Astrocyte (in vitro differentiated cells and primary cell): ENCODE measurements around the gene KIF21A. TPM values are rescaled to one million over a fixed set of nuclear protein-coding genes. Genes with fewer than 3 reads are reported as not detected.

Source experiments
- DNase-seq: peaks from one replicate; pipeline ENCODE4 v3.0.0-alpha.2; 2010; ENCODE audit warnings: low read depth
- FAIRE-seq: peaks from 2 replicates; lab custom pipeline; 2011; peaks lifted over from hg19 to GRCh38; lab: Jason Lieb, UNC
- H2AFZ ChIP-seq: 2 replicates; pipeline ENCODE4 v1.6.0; 2012; ENCODE audit warnings: low read depth, low read length, inconsistent platforms
- H3K27ac ChIP-seq: 2 replicates; pipeline ENCODE4 v1.5.1; 2011; ENCODE audit warnings: low read depth, low read length, inconsistent platforms
- H3K27me3 ChIP-seq: 2 replicates; pipeline ENCODE4 v1.6.0; 2011; ENCODE audit warnings: low read length, inconsistent platforms; ENCODE audit not compliant: insufficient read depth
- H3K36me3 ChIP-seq: 2 replicates; pipeline ENCODE4 v1.5.1; 2011; ENCODE audit warnings: low read length, inconsistent platforms; ENCODE audit not compliant: insufficient read depth
- H3K4me1 ChIP-seq: 2 replicates; pipeline ENCODE4 v1.5.1; 2011; ENCODE audit warnings: low read length, inconsistent platforms; ENCODE audit not compliant: insufficient read depth
- H3K4me2 ChIP-seq: 2 replicates; pipeline ENCODE4 v1.6.0; 2012; ENCODE audit warnings: low read length, inconsistent platforms
- H3K4me3 ChIP-seq: 2 replicates; pipeline ENCODE4 v1.5.1; 2011; ENCODE audit warnings: low read depth, mild to moderate bottlenecking, low read length, inconsistent platforms; ENCODE audit not compliant: insufficient read depth
- H3K79me2 ChIP-seq: 2 replicates; pipeline ENCODE4 v1.6.0; 2012; ENCODE audit warnings: mild to moderate bottlenecking, low read length, inconsistent platforms; ENCODE audit not compliant: insufficient read depth
- H3K9ac ChIP-seq: 2 replicates; pipeline ENCODE4 v1.6.0; 2012; ENCODE audit warnings: mild to moderate bottlenecking, low read length, inconsistent platforms
- H3K9me3 ChIP-seq: 2 replicates; pipeline ENCODE4 v1.5.1; 2012; ENCODE audit warnings: low read depth, mild to moderate bottlenecking, low read length, inconsistent platforms; ENCODE audit not compliant: insufficient read depth
- H4K20me1 ChIP-seq: 2 replicates; pipeline ENCODE4 v1.6.0; 2012; ENCODE audit warnings: low read length, inconsistent platforms; ENCODE audit not compliant: insufficient read depth
- H3K27ac Mint-ChIP-seq: one replicate; pipeline ENCODE4 v1.8.0; 2021; ENCODE audit warnings: mild to moderate bottlenecking, mixed read lengths; ENCODE audit not compliant: unreplicated experiment
- H3K27me3 Mint-ChIP-seq: one replicate; pipeline ENCODE4 v1.8.0; 2021; ENCODE audit warnings: low read depth, mixed read lengths; ENCODE audit not compliant: unreplicated experiment
- H3K36me3 Mint-ChIP-seq: one replicate; pipeline ENCODE4 v1.8.0; 2021; ENCODE audit warnings: low read depth, mixed read lengths; ENCODE audit not compliant: unreplicated experiment
- H3K4me1 Mint-ChIP-seq: one replicate; pipeline ENCODE4 v1.8.0; 2021; ENCODE audit warnings: low read depth, mixed read lengths; ENCODE audit not compliant: unreplicated experiment
- H3K4me3 Mint-ChIP-seq: one replicate; pipeline ENCODE4 v1.8.0; 2021; ENCODE audit warnings: mild to moderate bottlenecking, moderate library complexity, mixed read lengths; ENCODE audit not compliant: unreplicated experiment
- H3K9me3 Mint-ChIP-seq: one replicate; pipeline ENCODE4 v1.8.0; 2021; ENCODE audit warnings: mild to moderate bottlenecking, mixed read lengths; ENCODE audit not compliant: unreplicated experiment
- EZH2 ChIP-seq: IDR thresholded peaks from 2 replicates; pipeline ENCODE4 v1.6.1; 2012; ENCODE audit warnings: mild to moderate bottlenecking, low read length, inconsistent platforms; ENCODE audit not compliant: insufficient read depth
- total RNA-seq: library from RNA; stranded (reverse); gene quantifications from 2 replicates; pipeline ENCODE4 v1.2.1, GENCODE V29; 2021
- TF ChIP-seq, protein P1 (sequence below): IDR thresholded peaks from 2 replicates; pipeline ENCODE4 v1.5.1; 2011; ENCODE audit warnings: low read depth, mild to moderate bottlenecking, inconsistent platforms, low read length, moderate library complexity; ENCODE audit not compliant: insufficient read depth

The KIF21A gene
- total RNA-seq, 1 donor from 2014 or later: 26.3 TPM

DNA sequence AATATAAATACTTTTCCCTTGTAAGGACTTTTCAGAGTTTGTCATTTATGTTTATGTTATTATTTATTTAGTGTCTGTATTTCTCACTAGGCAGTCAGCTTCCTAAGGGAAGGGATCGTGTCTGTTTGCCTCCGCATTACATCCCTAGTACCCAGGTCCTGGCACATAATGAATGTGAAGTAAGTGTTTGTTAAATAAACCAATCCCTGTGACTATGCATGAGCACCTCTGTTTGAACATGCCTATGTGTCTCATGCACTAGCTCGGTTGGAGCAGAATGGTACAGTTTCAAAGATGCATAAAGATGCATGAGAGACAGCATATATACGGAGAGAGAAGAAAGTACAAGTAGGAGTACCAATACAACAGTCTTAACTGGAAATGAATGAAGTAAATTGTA is 99.3 kb downstream of the KIF21A start:
- Mint-ChIP-seq H3K27me3 (no peaks in the 10 kb centered on the region), H3K27ac (no peak overlapping the region), H3K36me3 (peaks cover 4% of the 10 kb centered on the region), H3K4me3 (no peak overlapping the region), H3K4me1 (no peaks in the 10 kb centered on the region), H3K9me3 (no peaks in the 10 kb centered on the region)
- Histone ChIP-seq H2AFZ (no peak overlapping the region), H3K9me3 (no peaks in the 10 kb centered on the region), H4K20me1 (no peaks in the 10 kb centered on the region), H3K4me1 (no peaks in the 10 kb centered on the region), H3K27me3 (no peaks in the 10 kb centered on the region), H3K79me2 (no peaks in the 10 kb centered on the region), H3K9ac (no peak overlapping the region), H3K27ac (no peak overlapping the region), H3K4me3 (no peak overlapping the region), H3K4me2 (no peak overlapping the region), H3K36me3 (no peaks in the 10 kb centered on the region)
- TF ChIP-seq, protein P1, sequence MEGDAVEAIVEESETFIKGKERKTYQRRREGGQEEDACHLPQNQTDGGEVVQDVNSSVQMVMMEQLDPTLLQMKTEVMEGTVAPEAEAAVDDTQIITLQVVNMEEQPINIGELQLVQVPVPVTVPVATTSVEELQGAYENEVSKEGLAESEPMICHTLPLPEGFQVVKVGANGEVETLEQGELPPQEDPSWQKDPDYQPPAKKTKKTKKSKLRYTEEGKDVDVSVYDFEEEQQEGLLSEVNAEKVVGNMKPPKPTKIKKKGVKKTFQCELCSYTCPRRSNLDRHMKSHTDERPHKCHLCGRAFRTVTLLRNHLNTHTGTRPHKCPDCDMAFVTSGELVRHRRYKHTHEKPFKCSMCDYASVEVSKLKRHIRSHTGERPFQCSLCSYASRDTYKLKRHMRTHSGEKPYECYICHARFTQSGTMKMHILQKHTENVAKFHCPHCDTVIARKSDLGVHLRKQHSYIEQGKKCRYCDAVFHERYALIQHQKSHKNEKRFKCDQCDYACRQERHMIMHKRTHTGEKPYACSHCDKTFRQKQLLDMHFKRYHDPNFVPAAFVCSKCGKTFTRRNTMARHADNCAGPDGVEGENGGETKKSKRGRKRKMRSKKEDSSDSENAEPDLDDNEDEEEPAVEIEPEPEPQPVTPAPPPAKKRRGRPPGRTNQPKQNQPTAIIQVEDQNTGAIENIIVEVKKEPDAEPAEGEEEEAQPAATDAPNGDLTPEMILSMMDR: no peak
- no peak for TF ChIP-seq EZH2
- no peak for FAIRE-seq
- DNase-seq: no peak

DNA sequence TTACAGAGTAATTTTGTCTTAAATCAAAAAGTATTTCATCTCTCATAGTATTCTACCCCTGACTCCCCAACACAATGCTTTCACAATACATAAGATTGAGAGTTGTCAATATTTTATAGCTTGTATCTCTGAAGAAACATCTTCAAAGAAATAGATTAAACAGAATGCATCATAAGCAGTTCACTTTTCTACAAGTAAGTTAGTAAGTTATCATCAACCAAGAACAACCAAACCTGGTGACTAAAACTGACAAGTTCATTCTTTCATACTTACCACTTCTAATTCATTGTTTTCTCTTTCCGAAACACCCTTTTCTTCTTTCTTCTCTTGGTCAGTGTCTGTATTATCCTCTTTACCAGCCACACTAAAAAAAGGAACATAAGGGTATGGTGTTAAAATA is 101.2 kb downstream of the KIF21A start:
- Mint-ChIP-seq H3K4me3 (no peak overlapping the region), H3K36me3 (peaks cover 4% of the 10 kb centered on the region), H3K9me3 (no peaks in the 10 kb centered on the region), H3K27ac (no peak overlapping the region), H3K4me1 (no peaks in the 10 kb centered on the region), H3K27me3 (no peaks in the 10 kb centered on the region)
- H3K27ac ChIP-seq: no peak overlapping the region
- H3K9me3 ChIP-seq: no peaks in the 10 kb centered on the region
- H2AFZ ChIP-seq: no peak overlapping the region
- FAIRE-seq: no peak
- H3K4me2 ChIP-seq: no peak overlapping the region
- DNase-seq: no peak
- H3K27me3 ChIP-seq: no peaks in the 10 kb centered on the region
- TF ChIP-seq EZH2: no peak
- TF ChIP-seq, protein P1: no peak
- no peaks in the 10 kb centered on the region for H3K79me2 ChIP-seq
- H3K9ac ChIP-seq: no peak overlapping the region
- H3K36me3 ChIP-seq: no peaks in the 10 kb centered on the region
- no peak overlapping the region for H3K4me3 ChIP-seq
- no peaks in the 10 kb centered on the region for H3K4me1 ChIP-seq
- H4K20me1 ChIP-seq: no peaks in the 10 kb centered on the region

DNA sequence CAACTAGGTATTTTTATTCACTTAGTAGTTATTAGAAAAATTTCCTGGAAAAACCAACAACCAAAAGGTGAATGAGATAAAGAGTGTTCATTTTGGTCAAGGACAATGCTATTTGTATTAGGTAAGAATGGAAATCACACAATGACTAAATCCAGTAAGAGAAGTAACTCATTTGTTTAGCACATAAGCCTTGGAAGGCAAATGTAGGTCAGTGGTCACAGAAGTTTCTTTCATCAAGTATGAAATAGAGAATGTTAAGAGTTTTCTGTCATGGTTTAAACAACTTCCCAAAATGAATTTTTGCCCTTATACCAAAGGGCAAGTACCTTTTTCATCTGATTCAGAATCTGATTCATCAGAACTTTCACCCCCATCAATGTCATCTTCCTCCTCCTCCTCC is 101.7 kb downstream of the KIF21A start:
- H2AFZ ChIP-seq: no peak overlapping the region
- no peak overlapping the region for H3K4me2 ChIP-seq
- H3K27ac ChIP-seq: no peak overlapping the region
- no peaks in the 10 kb centered on the region for H4K20me1 ChIP-seq
- no peak overlapping the region for H3K4me3 Mint-ChIP-seq
- no peak overlapping the region for H3K27ac Mint-ChIP-seq
- H3K9me3 ChIP-seq: no peaks in the 10 kb centered on the region
- H3K36me3 ChIP-seq: no peaks in the 10 kb centered on the region
- H3K4me1 Mint-ChIP-seq: no peaks in the 10 kb centered on the region
- H3K79me2 ChIP-seq: no peaks in the 10 kb centered on the region
- H3K27me3 Mint-ChIP-seq: no peaks in the 10 kb centered on the region
- H3K9me3 Mint-ChIP-seq: no peaks in the 10 kb centered on the region
- no peak overlapping the region for H3K4me3 ChIP-seq
- peak; percentile 20 for DNase-seq
- no peak overlapping the region for H3K9ac ChIP-seq
- TF ChIP-seq EZH2: no peak
- TF ChIP-seq, protein P1: no peak
- no peaks in the 10 kb centered on the region for H3K27me3 ChIP-seq
- peaks cover 4% of the 10 kb centered on the region for H3K36me3 Mint-ChIP-seq
- no peak for FAIRE-seq
- no peaks in the 10 kb centered on the region for H3K4me1 ChIP-seq
